HepG2 (cell line): ENCODE measurements around the gene COMP. TPM values are rescaled to one million over a fixed set of nuclear protein-coding genes. Genes with fewer than 3 reads are reported as not detected.

Experiments
- CEBPZ ChIP-seq: IDR thresholded peaks from 2 replicates; pipeline ENCODE4 v1.6.1; 2012; ENCODE audit warnings: low read length, improper control_type of control experiment
- EEA1 ChIP-seq: sonication (generic); formaldehyde crosslinking; IDR thresholded peaks from 2 replicates; pipeline ENCODE4 v1.5.1; 2020; ENCODE audit warnings: mild to moderate bottlenecking, missing genetic modification reagents, borderline replicate concordance
- ESRRA ChIP-seq: sonication (generic); formaldehyde crosslinking; IDR thresholded peaks from 2 replicates; pipeline ENCODE4 v1.5.1; 2020; ENCODE audit warnings: mild to moderate bottlenecking, low read depth, missing genetic modification reagents
- ETV6 ChIP-seq: sonication (generic); formaldehyde crosslinking; conservative IDR thresholded peaks from 2 replicates; pipeline ENCODE4 v1.4.0; 2020; ENCODE audit warnings: missing genetic modification reagents
- HNRNPUL1 ChIP-seq: fragments of 200-400 bp; formaldehyde crosslinking; IDR thresholded peaks from 2 replicates; pipeline ENCODE4 v1.6.1; 2017; ENCODE audit warnings: low read depth, mild to moderate bottlenecking, low read length, moderate library complexity
- KLF16 ChIP-seq, 2 experiments: sonication (generic) in 1 of 2; formaldehyde crosslinking in 1 of 2; IDR thresholded peaks; 2 replicates each; pipeline versions ENCODE4 v1.6.1 to v1.8.0; 2016 to 2023; ENCODE audit warnings: missing genetic modification reagents in 2 of 2, missing compliant biosample characterization in 1 of 2
- NPAS2 ChIP-seq: sonication (generic); formaldehyde crosslinking; IDR thresholded peaks from 2 replicates; pipeline ENCODE4 v1.8.0; 2022; ENCODE audit warnings: mild to moderate bottlenecking, missing genetic modification reagents, borderline replicate concordance
- NR3C1 ChIP-seq: sonication (generic); formaldehyde crosslinking; IDR thresholded peaks from 2 replicates; pipeline ENCODE4 v1.4.0; 2020; ENCODE audit warnings: missing genetic modification reagents
- PHF21A ChIP-seq: sonication (generic); formaldehyde crosslinking; IDR thresholded peaks from 2 replicates; pipeline ENCODE4 v1.5.0; 2020; ENCODE audit warnings: mild to moderate bottlenecking, missing genetic modification reagents
- REST ChIP-seq, 2 experiments: IDR thresholded peaks; 2 replicates each; pipeline ENCODE4 v1.6.1; 2011 to 2012; ENCODE audit warnings: low read length in 2 of 2, borderline replicate concordance in 1 of 2, low read depth in 1 of 2, mild to moderate bottlenecking in 1 of 2, moderate library complexity in 1 of 2
- ZIK1 ChIP-seq: sonication (generic); formaldehyde crosslinking; IDR thresholded peaks from 2 replicates; pipeline ENCODE4 v1.5.0; 2020; ENCODE audit warnings: mild to moderate bottlenecking, low read depth, missing genetic modification reagents, borderline replicate concordance
- ZNF326 ChIP-seq: sonication (generic); formaldehyde crosslinking; IDR thresholded peaks from 2 replicates; pipeline ENCODE4 v1.4.0; 2020; ENCODE audit warnings: missing genetic modification reagents, borderline replicate concordance
- ZNF430 ChIP-seq: sonication (generic); formaldehyde crosslinking; IDR thresholded peaks from 2 replicates; pipeline ENCODE4 v1.9.0; 2021; ENCODE audit warnings: mild to moderate bottlenecking, missing genetic modification reagents
- ZNF597 ChIP-seq: sonication (generic); formaldehyde crosslinking; IDR thresholded peaks from 2 replicates; pipeline ENCODE4 v1.5.0; 2020; ENCODE audit warnings: missing genetic modification reagents
- ZNF674 ChIP-seq: sonication (generic); formaldehyde crosslinking; IDR thresholded peaks from 2 replicates; pipeline ENCODE4 v1.5.0; 2020; ENCODE audit warnings: low read depth, mild to moderate bottlenecking, missing genetic modification reagents
- polyA plus RNA-seq, 8 experiments: library from polyadenylated mRNA; depleted of rRNA in 3 of 8; stranded (reverse) in 7 of 8; unstranded in 1 of 8; fragments of >200 nt; fragmentation: Illumina TruSeq in 4 of 8; extraction: Trizol in 4 of 8; gene quantifications; 2 replicates each; pipeline versions ENCODE4 v1.2.1 to v1.2.3, GENCODE V29; 2011 to 2016; ENCODE audit warnings: low read depth in 4 of 8, missing spikeins in 1 of 8, mixed read lengths in 1 of 8; ENCODE audit not compliant: insufficient read depth in 1 of 8
- total RNA-seq, 5 experiments: library from RNA; depleted of rRNA; stranded (reverse); fragments of >200 nt; fragmentation: Illumina TruSeq; extraction: Trizol; gene quantifications; 2 replicates each; pipeline ENCODE4 v1.2.3, GENCODE V29; 2016; ENCODE audit warnings: low read depth in 1 of 5

Gene COMP
- total and polyA plus RNA-seq, 2 of the 13 experiments (the other 11 are each of a cell fraction or from before 2014, with no cell fraction given) = 0.04 to 0.13 TPM

GRCh38 chr19:18798384-18799352 is 7.6 kb upstream of the COMP start (continued):
- TF ChIP-seq REST (IDR thresholded peaks at IDR 0.05; ENCODE audit: borderline replicate concordance in 1 of 2, low read depth in 1 of 2, low read length in 2 of 2) (no peak), NPAS2 (CRISPR knock-in tag) (no peak), ZIK1 (CRISPR knock-in tag) (no peak), HNRNPUL1 (no peak), CEBPZ (no peak), EEA1 (CRISPR knock-in tag) (no peak), ZNF430 (no peak), ZNF674 (CRISPR knock-in tag) (no peak), ESRRA (CRISPR knock-in tag) (0 out of 2 replicates have a peak, but pooled peaks have one; percentile 26), KLF16 (CRISPR knock-in tag; IDR thresholded peaks at IDR 0.05) (no peak), ZNF597 (no peak), ETV6 (CRISPR knock-in tag) (no peak), PHF21A (CRISPR knock-in tag) (peak; percentile 83), ZNF326 (CRISPR knock-in tag) (no peak), NR3C1 (CRISPR knock-in tag) (no peak)
